OCI-M2 (cell line): ENCODE results near the gene WEE2.
"Not testable (repeated sequence)": the region's sequence is repeated elsewhere in the genome, so short reads cannot be mapped to it uniquely, and the experiment has no call there.

Source experiments
- DNase-seq: peaks from one replicate; lab custom pipeline; 2025; ENCODE audit not compliant: unreplicated experiment; lab: John Stamatoyannopoulos, UW

The WEE2 gene

GRCh38 chr7:141712603-141713255, 4.6 kb downstream of the WEE2 start:
- no peak for DNase-seq

GRCh38 chr7:141713890-141714289, 5.7 kb downstream of the WEE2 start:
- no peak for DNase-seq

GRCh38 chr7:141714571-141714970, 6.4 kb downstream of the WEE2 start:
- DNase-seq = no peak

DNA sequence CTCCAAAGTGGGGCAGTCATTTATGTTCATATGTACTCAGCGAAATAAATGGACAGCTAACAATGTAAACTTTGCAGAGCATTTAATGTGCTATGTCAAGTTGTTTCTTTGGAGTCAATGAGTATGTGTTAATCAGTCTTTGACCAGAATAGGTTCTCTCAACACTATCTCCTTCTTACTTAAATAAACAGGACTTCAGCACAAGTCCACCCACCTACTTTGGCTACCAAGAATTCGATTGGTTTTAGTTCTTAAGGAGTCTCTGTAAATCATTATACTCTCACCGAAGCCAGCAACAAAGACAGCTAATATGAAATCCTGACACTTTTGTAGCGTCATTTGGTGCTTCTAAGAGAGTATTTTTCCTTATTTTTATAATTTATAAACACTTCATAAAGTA, 6.9 kb downstream of the WEE2 start:
- no peak for DNase-seq

DNA sequence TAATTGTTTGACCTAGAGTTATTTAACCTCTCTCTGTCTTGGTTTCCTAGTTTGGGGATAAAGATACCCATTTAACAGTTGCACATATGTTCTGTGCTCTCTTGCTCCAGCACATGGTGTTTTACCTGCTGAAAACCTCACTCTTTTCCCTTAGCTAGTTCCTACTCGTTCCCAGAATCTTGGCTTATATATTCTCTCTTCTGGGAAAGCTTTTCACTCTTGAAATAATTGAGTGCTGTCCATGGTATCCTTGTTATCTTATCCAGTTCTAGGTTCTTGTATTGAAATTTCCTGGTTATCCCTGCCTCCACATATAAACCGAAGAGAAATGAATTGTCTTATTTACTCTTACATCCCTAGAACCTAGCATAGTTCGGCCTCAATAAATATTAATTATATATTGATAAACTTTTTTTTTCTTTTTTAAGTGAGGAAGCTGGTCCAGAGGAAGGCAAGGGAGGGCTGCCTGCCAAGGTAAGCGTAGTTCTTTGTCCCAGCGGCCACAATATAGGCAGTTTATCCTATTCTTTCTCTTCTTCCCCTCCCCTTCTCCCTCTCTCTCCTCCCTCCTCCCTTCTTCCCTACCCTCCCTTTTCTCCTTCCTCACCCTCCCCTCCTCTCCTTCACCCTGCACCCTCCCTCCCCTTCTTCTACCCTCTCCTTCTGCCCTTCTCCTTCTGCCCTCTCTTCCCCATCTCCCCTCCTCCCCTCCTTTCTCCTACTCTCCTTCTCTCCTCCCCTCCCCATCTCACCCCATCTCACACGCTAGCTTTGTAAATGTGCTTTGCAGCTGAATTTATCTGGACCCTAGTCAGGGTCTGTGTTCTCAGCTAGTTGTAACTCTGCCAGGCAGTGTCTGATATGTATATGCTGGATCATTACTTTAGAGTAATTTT, 7.9 kb downstream of the WEE2 start:
- DNase-seq = no peak

DNA sequence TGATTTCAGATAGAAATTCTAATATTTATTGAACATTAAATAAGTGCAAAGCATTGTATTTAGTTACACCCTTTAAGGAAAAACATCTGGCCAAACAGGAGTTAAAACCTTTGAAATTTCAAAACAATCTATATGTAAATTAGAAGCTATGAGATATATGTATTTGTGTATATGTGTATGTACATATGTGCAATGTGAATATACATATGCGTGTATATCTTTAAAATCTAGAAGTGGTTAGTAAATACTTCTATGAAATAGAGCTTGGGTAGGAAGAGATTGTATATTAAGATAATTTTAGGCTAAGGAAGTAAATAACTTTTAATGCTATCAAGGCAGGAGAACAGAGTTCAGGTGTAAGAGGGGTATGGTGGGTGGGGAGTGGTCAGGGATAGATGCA, 9.3 kb downstream of the WEE2 start:
- DNase-seq = no peak

GRCh38 chr7:141722529-141722928, 14.4 kb downstream of the WEE2 start:
- DNase-seq = no peak

- no peak for DNase-seq
Observed at GRCh38 chr7:141729020-141729419, 20.9 kb downstream of the WEE2 start.

GRCh38 chr7:141731476-141732149, 23.5 kb downstream of the WEE2 start:
- no peak for DNase-seq

- DNase-seq = no peak
Observed at GRCh38 chr7:141737118-141737835, 29.1 kb downstream of the WEE2 start.

- peak; percentile 95 for DNase-seq
Observed at GRCh38 chr7:141737836-141738591, 29.9 kb downstream of the WEE2 start, which contains the start of gene SSBP1. SSBP1 (plus strand) TSS chr7:141738358; CDS start chr7:141739167, 809 bp downstream.

DNA sequence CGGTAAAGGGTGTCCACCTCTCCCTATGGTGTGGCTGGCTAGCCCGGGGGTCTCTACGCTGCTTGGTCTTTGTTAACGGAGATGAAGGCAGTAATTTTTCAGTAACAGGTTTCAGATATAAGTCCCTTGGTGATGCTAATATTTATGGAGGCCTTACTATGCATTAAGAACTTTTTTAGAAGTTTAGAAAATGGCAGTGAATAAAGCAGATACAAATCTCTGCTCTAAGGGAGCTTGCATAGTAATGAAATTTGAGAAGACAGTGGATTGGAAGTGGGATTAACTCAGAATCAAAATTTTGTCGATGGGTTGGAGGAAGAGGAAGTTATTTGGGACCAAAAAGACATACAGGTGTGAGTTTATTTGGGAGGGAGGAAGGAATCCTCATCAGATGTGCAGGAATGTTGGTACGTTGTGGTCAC, 30.4 kb downstream of the WEE2 start:
- no peak for DNase-seq

- DNase-seq = no peak
Observed at GRCh38 chr7:141739250-141739649, 31.1 kb downstream of the WEE2 start.

GRCh38 chr7:141742229-141742628, 34.1 kb downstream of the WEE2 start:
- DNase-seq = no peak

GRCh38 chr7:141744131-141744530, 36.0 kb downstream of the WEE2 start:
- DNase-seq = no peak

- DNase-seq = no peak
Observed at GRCh38 chr7:141748396-141748795, 40.2 kb downstream of the WEE2 start.

DNA sequence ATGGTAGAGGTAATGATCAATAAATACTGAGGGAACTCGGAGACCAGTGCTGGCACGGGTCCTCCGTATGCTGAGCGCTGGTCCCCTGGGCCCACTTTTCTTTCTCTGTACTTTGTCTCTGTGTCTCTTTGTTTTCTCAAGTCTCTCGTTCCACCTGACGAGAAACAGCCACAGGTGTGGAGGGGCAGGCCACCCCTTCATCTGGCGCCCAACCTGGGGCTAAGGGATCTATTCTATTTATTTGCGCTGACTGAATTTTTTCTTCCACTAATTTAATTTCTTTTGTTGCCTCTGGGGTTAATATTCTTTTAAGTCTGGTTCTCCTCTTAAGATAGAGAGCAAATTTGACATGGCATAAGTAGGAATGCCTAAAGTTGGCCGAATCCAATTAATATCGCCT, 43.8 kb downstream of the WEE2 start:
- DNase-seq = not testable (repeated sequence)

GRCh38 chr7:141752634-141753033, 44.5 kb downstream of the WEE2 start:
- no peak for DNase-seq

DNA sequence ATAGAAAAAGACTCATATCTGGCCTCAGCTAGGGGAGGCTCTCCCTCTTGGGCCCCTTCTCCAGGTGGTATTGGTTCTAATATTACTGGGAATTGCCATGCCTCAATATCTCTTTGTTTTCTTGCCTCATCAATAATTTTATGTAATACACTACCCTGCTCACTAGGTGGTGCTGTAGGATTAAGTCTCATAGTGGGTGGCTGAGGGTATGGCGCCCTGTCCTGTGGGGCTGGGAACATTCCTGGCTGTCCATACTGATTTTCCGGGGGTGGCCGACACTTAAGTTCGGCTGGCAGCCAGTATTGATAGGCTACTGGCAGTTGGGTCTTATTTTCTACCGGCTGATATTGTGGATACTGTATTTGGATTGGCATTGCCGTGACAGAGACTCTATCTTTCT, 46.8 kb downstream of the WEE2 start:
- DNase-seq = no peak

- DNase-seq = no peak
Observed at GRCh38 chr7:141763797-141764196, 55.6 kb downstream of the WEE2 start, which contains the start of gene TAS2R3. TAS2R3 (plus strand) TSS chr7:141764097; CDS start chr7:141764159, 62 bp downstream.
